ENCODE data around the gene UBAC2.

Gene UBAC2

GRCh38 chr13:99275093-99275469 is 74.4 kb downstream of the UBAC2 start:
- DNase-seq = peak; percentile 32

GRCh38 chr13:99276706-99277105 is 76.1 kb downstream of the UBAC2 start:
- DNase-seq = no peak

GRCh38 chr13:99277629-99278028 is 77.0 kb downstream of the UBAC2 start:
- DNase-seq = no peak

- no peak for DNase-seq
Measured at GRCh38 chr13:99278200-99278599, 77.5 kb downstream of the UBAC2 start.

GRCh38 chr13:99278843-99279242 is 78.2 kb downstream of the UBAC2 start:
- DNase-seq = no peak

GRCh38 chr13:99279637-99280036 is 79.0 kb downstream of the UBAC2 start:
- no peak for DNase-seq

GRCh38 chr13:99280166-99280565 is 79.5 kb downstream of the UBAC2 start:
- DNase-seq = no peak

- no peak for DNase-seq
Measured at GRCh38 chr13:99281811-99282263, 81.2 kb downstream of the UBAC2 start.

GRCh38 chr13:99282264-99283231 is 81.9 kb downstream of the UBAC2 start:
- DNase-seq = no peak

GRCh38 chr13:99285432-99286182 is 85.0 kb downstream of the UBAC2 start:
- no peak for DNase-seq

- DNase-seq = no peak
Measured at GRCh38 chr13:99287551-99287950, 86.9 kb downstream of the UBAC2 start.

GRCh38 chr13:99288089-99288488 is 87.4 kb downstream of the UBAC2 start:
- no peak for DNase-seq

GRCh38 chr13:99289271-99289670 is 88.6 kb downstream of the UBAC2 start:
- DNase-seq = no peak

GRCh38 chr13:99289674-99290337 is 89.2 kb downstream of the UBAC2 start:
- DNase-seq = no peak

- no peak for DNase-seq
Measured at GRCh38 chr13:99290894-99291293, 90.2 kb downstream of the UBAC2 start.

- no peak for DNase-seq
Measured at GRCh38 chr13:99293178-99293577, 92.5 kb downstream of the UBAC2 start.

- no peak for DNase-seq
Measured at GRCh38 chr13:99294198-99294597, 93.5 kb downstream of the UBAC2 start.

GRCh38 chr13:99294958-99295357 is 94.3 kb downstream of the UBAC2 start:
- DNase-seq = no peak

- no peak for DNase-seq
Measured at GRCh38 chr13:99295488-99296252, 95.0 kb downstream of the UBAC2 start.

GRCh38 chr13:99296398-99296797 is 95.7 kb downstream of the UBAC2 start:
- DNase-seq = no peak

- no peak for DNase-seq
Measured at GRCh38 chr13:99297331-99297730, 96.7 kb downstream of the UBAC2 start.

GRCh38 chr13:99298056-99298455 is 97.4 kb downstream of the UBAC2 start:
- DNase-seq = no peak
